IPS DF 19.7 (cell line): ENCODE measurements around the gene PARD3.

Experiments
- DNase-seq: peaks from one replicate; pipeline ENCODE4 v3.0.0-alpha.2; 2013; ENCODE audit warnings: low read depth, low spot score

The PARD3 gene

GRCh38 chr10:34223658-34224057 is 591.4 kb downstream of the PARD3 start:
- no peak for DNase-seq

DNA sequence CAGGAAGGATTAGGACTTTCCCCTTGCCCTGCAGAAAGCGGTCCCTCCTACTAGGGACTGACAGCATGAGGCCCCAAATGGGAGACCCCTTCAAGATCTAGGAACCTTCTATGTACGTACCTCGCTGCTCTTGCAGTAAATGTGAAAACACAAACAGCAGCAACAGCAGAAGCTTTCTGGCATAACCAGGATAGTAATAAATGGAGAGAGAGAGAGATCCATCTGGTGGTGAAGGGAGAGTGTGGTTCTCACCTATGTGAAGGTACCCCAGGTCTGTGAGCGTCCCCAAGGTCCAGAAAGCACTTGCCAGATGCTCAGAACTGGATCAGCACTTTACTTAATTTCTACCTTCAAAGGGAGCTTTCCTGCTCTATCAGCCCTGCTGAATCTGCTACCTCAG is 592.7 kb downstream of the PARD3 start:
- no peak for DNase-seq

GRCh38 chr10:34219753-34220548 is 595.1 kb downstream of the PARD3 start:
- DNase-seq = no peak

GRCh38 chr10:34217524-34217923 is 597.6 kb downstream of the PARD3 start:
- no peak for DNase-seq

DNA sequence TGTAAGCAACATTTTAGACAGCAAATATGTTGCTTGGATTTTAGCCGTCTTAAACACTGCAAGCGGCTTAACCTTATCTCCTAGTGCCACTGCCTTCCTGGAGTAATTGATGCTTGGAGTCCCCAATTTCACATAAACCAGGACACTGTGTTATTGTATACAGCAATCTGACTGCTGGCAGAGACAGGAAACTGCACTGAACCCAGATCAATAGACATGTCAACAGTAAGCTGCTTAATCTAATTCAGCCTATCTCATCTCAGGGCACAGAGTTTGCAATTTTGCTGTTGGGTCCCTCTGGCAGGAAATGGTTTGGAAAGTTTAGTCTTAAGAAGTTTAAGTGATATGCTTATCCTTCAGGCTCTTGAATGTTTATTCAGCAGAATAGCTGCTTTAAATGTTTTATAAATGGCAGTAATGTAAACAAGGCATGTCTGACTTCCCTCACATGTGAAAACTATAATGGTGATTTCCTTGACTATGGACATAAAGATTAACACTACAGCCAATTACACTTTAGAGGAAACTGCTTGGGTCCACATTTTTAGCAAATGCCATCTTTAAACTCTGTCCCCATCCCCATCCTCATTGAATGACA is 598.6 kb downstream of the PARD3 start:
- DNase-seq = no peak

DNA sequence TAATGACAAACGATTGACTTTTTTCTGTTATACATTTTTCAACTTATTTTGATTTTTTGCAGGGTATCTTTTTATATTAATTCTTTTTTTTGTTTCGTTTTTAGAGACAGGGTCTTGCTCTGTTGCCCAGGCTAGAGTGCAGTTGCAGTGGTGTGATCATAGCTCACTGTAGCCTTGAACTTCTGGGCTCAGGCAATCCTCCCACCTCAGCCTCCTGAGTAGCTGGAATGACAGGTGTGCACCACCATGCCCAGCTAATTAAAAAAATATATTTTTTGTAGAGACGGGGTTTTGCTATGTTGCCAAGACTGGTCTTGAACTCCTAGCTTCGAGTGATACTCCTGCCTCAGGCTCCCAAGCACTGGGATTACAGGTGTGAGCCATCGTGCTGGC is 601.3 kb downstream of the PARD3 start:
- DNase-seq = no peak

GRCh38 chr10:34213193-34213804 is 601.8 kb downstream of the PARD3 start:
- no peak for DNase-seq

DNA sequence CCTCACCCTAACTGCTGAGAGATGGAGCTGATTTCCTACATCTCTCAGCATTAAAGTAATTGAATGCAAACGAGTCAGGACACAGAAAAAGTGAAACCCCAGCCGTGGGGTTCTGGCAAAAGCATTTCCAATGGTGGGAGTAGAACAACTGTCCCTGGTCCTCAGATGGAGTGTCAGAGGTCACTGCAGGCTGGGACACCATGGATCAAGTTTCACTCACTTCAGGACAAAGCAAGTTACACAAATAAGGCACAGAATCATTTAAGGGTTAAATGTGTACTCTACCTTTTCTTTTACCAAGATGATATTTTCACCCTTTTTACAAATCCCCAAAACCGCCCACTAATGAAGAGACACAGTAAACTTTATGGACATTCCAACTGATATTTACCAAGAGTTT is 607.8 kb downstream of the PARD3 start:
- DNase-seq = no peak

- DNase-seq = no peak
These were observed 608.2 kb downstream of the PARD3 start for GRCh38 chr10:34206935-34207268.

- no peak for DNase-seq
These were observed 608.8 kb downstream of the PARD3 start for GRCh38 chr10:34206078-34206934.

GRCh38 chr10:34205452-34205851 is 609.6 kb downstream of the PARD3 start:
- DNase-seq = no peak

DNA sequence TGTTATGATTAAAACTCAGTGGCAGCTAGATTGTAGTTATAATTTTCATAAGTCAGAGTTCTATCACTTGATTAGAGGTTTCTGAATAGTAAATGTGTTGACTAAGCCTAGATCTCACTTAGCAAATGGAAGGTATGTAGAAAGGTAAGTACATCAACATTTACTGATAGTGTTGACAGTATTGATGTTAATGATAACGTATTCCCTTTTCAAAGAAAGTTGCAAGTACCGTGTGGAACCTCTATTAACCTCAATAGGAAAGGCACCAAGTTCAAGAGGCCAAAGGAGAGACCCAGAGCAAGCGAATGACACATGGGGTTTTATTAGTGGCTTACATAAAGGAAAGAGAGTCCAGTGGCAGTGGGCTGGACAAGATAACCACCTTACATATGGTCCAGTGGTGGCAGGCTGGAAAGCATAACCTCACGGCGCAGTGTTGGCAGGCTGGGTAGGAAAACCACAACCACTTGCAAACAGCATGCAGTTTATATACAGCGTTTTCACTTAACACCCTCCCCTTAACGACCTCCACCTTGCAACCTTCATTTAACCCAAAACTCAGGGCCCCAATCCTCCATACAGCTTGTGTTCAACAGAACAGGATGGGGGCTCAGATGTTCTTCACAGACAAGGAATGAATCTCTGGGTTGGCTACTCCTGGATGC is 611.0 kb downstream of the PARD3 start:
- DNase-seq = no peak

- no peak for DNase-seq
These were observed 614.7 kb downstream of the PARD3 start for GRCh38 chr10:34200355-34200901.

DNA sequence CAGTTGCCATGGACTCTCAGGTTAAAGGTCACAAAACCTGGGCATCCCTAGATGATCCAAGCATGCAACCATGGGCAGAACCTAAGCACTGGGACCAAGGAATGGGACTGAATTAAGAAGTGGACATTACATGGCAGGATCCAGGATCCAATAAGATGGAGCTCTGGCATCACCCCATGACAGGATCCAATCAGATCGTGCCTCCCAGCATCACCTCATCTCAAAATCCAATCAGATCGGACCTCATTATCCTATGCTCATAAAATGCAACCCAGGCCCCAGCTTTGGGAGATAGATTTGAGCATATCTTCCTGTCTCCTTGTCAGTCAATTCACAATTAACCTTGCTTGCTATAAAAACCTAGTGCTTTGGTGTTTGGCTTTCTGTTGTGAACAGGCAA is 616.1 kb downstream of the PARD3 start:
- no peak for DNase-seq

- DNase-seq = no peak
These were observed 619.0 kb downstream of the PARD3 start for GRCh38 chr10:34196058-34196433.

GRCh38 chr10:34195364-34196057 is 619.6 kb downstream of the PARD3 start:
- no peak for DNase-seq

- DNase-seq = no peak
These were observed 621.0 kb downstream of the PARD3 start for GRCh38 chr10:34193931-34194626.

- DNase-seq = no peak
These were observed 622.5 kb downstream of the PARD3 start for GRCh38 chr10:34192646-34193045.

- DNase-seq = no peak
These were observed 623.7 kb downstream of the PARD3 start for GRCh38 chr10:34191406-34191805.

DNA sequence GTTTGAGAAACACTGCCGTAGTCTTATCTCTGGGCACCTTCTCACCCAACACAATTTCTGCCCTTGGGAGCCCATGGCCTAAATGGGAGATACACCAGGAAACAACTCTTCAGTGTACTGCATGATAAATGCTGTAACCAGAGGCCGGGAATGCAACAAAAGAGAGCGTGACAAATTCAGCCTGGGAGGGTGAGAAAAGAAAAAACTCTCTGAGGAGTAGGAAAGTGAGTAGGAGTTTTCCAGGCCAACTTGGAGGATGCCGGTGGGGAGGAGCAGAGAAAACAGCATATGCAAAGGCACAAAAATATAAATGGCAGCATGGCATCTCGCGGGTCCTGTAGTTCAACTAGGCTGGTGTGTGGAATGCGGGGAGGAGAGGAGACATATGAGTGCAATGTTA is 624.5 kb downstream of the PARD3 start:
- no peak for DNase-seq
